Activated CD4-positive, alpha-beta memory T cell treated with anti-CD3 and anti-CD28 coated beads, Interleukin-2, amount 10 ng/mL, durations not matched to agents 7 days and 5 days (primary cell): ENCODE data around the gene PSEN1. TPM values are rescaled to one million over a fixed set of nuclear protein-coding genes. Genes with fewer than 3 reads are reported as not detected.

ENCODE experiments used
- CTCF ChIA-PET: fragments of 350-600 bp; sonication (Branson Sonifier 250); formaldehyde crosslinking; loops from one replicate; lab custom pipeline; 2021; ENCODE audit warnings: antibody characterized with exemption, inconsistent platforms; lab: Charles Lee
- POLR2A ChIA-PET: fragments of 350-600 bp; sonication (Branson Sonifier 250); formaldehyde crosslinking; loops from one replicate; lab custom pipeline; 2021; ENCODE audit warnings: antibody characterized with exemption; lab: Charles Lee
- DNase-seq: peaks from one replicate; pipeline ENCODE4 v3.0.0-alpha.2; 2020
- H3K27ac Mint-ChIP-seq: one replicate; pipeline ENCODE4 v1.8.0; 2021; ENCODE audit warnings: mild to moderate bottlenecking, mixed read lengths
- H3K27me3 Mint-ChIP-seq: one replicate; pipeline ENCODE4 v1.8.0; 2021; ENCODE audit warnings: mixed read lengths
- H3K36me3 Mint-ChIP-seq: one replicate; pipeline ENCODE4 v1.8.0; 2021; ENCODE audit warnings: low read depth, mixed read lengths
- H3K4me1 Mint-ChIP-seq: one replicate; pipeline ENCODE4 v1.8.0; 2021; ENCODE audit warnings: mixed read lengths
- H3K4me3 Mint-ChIP-seq: one replicate; pipeline ENCODE4 v1.8.0; 2021; ENCODE audit warnings: mild to moderate bottlenecking, mixed read lengths
- H3K9me3 Mint-ChIP-seq: one replicate; pipeline ENCODE4 v1.8.0; 2021; ENCODE audit warnings: mixed read lengths
- total RNA-seq, 2 experiments: library from RNA; stranded (reverse); gene quantifications; one replicate each; pipeline ENCODE4 v1.2.3, GENCODE V29; 2021

The PSEN1 gene
- total RNA-seq, 2 experiments from 2014 or later: 41.8 to 44.5 TPM

GRCh38 chr14:73136085-73136386 lies 271 bp upstream of the PSEN1 start:
- peaks cover 5% of the 10 kb centered on the region for H3K9me3 Mint-ChIP-seq
- H3K36me3 Mint-ChIP-seq: peaks cover 30% of the 10 kb centered on the region
- POLR2A ChIA-PET: interaction anchor here (0.7 to 3.6 kb wide), 11 partner anchors 10 to 355 kb away, joined by 3 to 36 read pairs (median 4); partner anchors contain the start of genes NUMB, RBM25 and RIOX1
- no peak for DNase-seq
- H3K27ac Mint-ChIP-seq: peak overlapping the region; percentile 97
- CTCF ChIA-PET: interaction anchor here (0.6 to 1.5 kb wide), 3 partner anchors 37 to 253 kb away, joined by 3 to 5 read pairs (median 3); no protein-coding TSS in a partner anchor
- no peaks in the 10 kb centered on the region for H3K27me3 Mint-ChIP-seq
- H3K4me3 Mint-ChIP-seq: peak overlapping the region; percentile 85
- H3K4me1 Mint-ChIP-seq: peaks cover 30% of the 10 kb centered on the region

GRCh38 chr14:73140811-73141323 lies 4.6 kb downstream of the PSEN1 start:
- no peak overlapping the region for H3K27ac Mint-ChIP-seq
- ChIA-PET CTCF (no interaction called here), POLR2A (no interaction called here)
- H3K9me3 Mint-ChIP-seq: no peaks in the 10 kb centered on the region
- H3K27me3 Mint-ChIP-seq: no peaks in the 10 kb centered on the region
- H3K4me1 Mint-ChIP-seq: peaks cover 44% of the 10 kb centered on the region
- DNase-seq: no peak
- H3K4me3 Mint-ChIP-seq: no peak overlapping the region
- peaks cover 27% of the 10 kb centered on the region for H3K36me3 Mint-ChIP-seq

- Mint-ChIP-seq H3K4me3 (no peak overlapping the region), H3K9me3 (no peaks in the 10 kb centered on the region), H3K4me1 (peaks cover 36% of the 10 kb centered on the region), H3K27ac (peak overlapping the region; percentile 59), H3K27me3 (no peaks in the 10 kb centered on the region), H3K36me3 (peaks cover 23% of the 10 kb centered on the region)
- ChIA-PET POLR2A (no interaction called here), CTCF (interaction anchor here (0.6 kb wide), 1 partner anchor 359 kb away, joined by 3 read pairs; no protein-coding TSS in a partner anchor)
- no peak for DNase-seq
These were observed 5.9 kb downstream of the PSEN1 start for GRCh38 chr14:73142216-73142615.

GRCh38 chr14:73143003-73143402 lies 6.7 kb downstream of the PSEN1 start:
- no peaks in the 10 kb centered on the region for H3K9me3 Mint-ChIP-seq
- peaks cover 22% of the 10 kb centered on the region for H3K36me3 Mint-ChIP-seq
- DNase-seq: no peak
- CTCF ChIA-PET: no interaction called here
- POLR2A ChIA-PET: no interaction called here
- H3K4me1 Mint-ChIP-seq: peaks cover 30% of the 10 kb centered on the region
- no peak overlapping the region for H3K4me3 Mint-ChIP-seq
- no peak overlapping the region for H3K27ac Mint-ChIP-seq
- no peaks in the 10 kb centered on the region for H3K27me3 Mint-ChIP-seq

GRCh38 chr14:73143617-73144016 lies 7.3 kb downstream of the PSEN1 start:
- no peaks in the 10 kb centered on the region for H3K27me3 Mint-ChIP-seq
- H3K9me3 Mint-ChIP-seq: no peaks in the 10 kb centered on the region
- no peak overlapping the region for H3K27ac Mint-ChIP-seq
- ChIA-PET CTCF (interaction anchor here (0.7 kb wide), 1 partner anchor 60 kb away, joined by 4 read pairs; no protein-coding TSS in a partner anchor), POLR2A (no interaction called here)
- H3K4me3 Mint-ChIP-seq: no peak overlapping the region
- DNase-seq: no peak
- peaks cover 30% of the 10 kb centered on the region for H3K4me1 Mint-ChIP-seq
- peaks cover 24% of the 10 kb centered on the region for H3K36me3 Mint-ChIP-seq

GRCh38 chr14:73145371-73145770 lies 9.1 kb downstream of the PSEN1 start:
- ChIA-PET CTCF (no interaction called here), POLR2A (no interaction called here)
- Mint-ChIP-seq H3K27me3 (no peaks in the 10 kb centered on the region), H3K36me3 (peaks cover 38% of the 10 kb centered on the region), H3K4me1 (peaks cover 28% of the 10 kb centered on the region), H3K4me3 (no peak overlapping the region), H3K9me3 (no peaks in the 10 kb centered on the region), H3K27ac (no peak overlapping the region)
- DNase-seq: no peak

- POLR2A ChIA-PET: no interaction called here
- Mint-ChIP-seq H3K27me3 (no peaks in the 10 kb centered on the region), H3K9me3 (no peaks in the 10 kb centered on the region), H3K36me3 (peaks cover 30% of the 10 kb centered on the region), H3K27ac (no peak overlapping the region), H3K4me1 (peaks cover 21% of the 10 kb centered on the region), H3K4me3 (no peak overlapping the region)
- no peak for DNase-seq
- CTCF ChIA-PET: interaction anchor here (0.7 kb wide), 1 partner anchor 326 kb away, joined by 3 read pairs; no protein-coding TSS in a partner anchor
These were observed 9.8 kb downstream of the PSEN1 start for GRCh38 chr14:73146111-73146510.

GRCh38 chr14:73149753-73150152 lies 13.4 kb downstream of the PSEN1 start:
- H3K27ac Mint-ChIP-seq: no peak overlapping the region
- no peaks in the 10 kb centered on the region for H3K9me3 Mint-ChIP-seq
- no peak for DNase-seq
- no peak overlapping the region for H3K4me3 Mint-ChIP-seq
- POLR2A ChIA-PET: interaction anchor here (1.0 kb wide), 1 partner anchor 13 kb away, joined by 3 read pairs; the partner anchor contains the start of gene PSEN1
- CTCF ChIA-PET: no interaction called here
- peaks cover 31% of the 10 kb centered on the region for H3K36me3 Mint-ChIP-seq
- H3K4me1 Mint-ChIP-seq: peaks cover 5% of the 10 kb centered on the region
- H3K27me3 Mint-ChIP-seq: no peaks in the 10 kb centered on the region

GRCh38 chr14:73153272-73153671 lies 17.0 kb downstream of the PSEN1 start:
- Mint-ChIP-seq H3K27me3 (no peaks in the 10 kb centered on the region), H3K4me1 (no peaks in the 10 kb centered on the region), H3K27ac (no peak overlapping the region), H3K36me3 (peaks cover 37% of the 10 kb centered on the region), H3K9me3 (no peaks in the 10 kb centered on the region), H3K4me3 (no peak overlapping the region)
- CTCF ChIA-PET: no interaction called here
- no peak for DNase-seq
- POLR2A ChIA-PET: no interaction called here

GRCh38 chr14:73162251-73162650 lies 25.9 kb downstream of the PSEN1 start:
- Mint-ChIP-seq H3K4me3 (no peak overlapping the region), H3K27ac (no peak overlapping the region), H3K27me3 (no peaks in the 10 kb centered on the region), H3K36me3 (peaks cover 58% of the 10 kb centered on the region), H3K9me3 (no peaks in the 10 kb centered on the region), H3K4me1 (peaks cover 2% of the 10 kb centered on the region)
- no peak for DNase-seq
- ChIA-PET POLR2A (interaction anchor here (0.6 kb wide), 1 partner anchor 15 kb away, joined by 3 read pairs; no protein-coding TSS in a partner anchor), CTCF (no interaction called here)

GRCh38 chr14:73166399-73166798 lies 30.1 kb downstream of the PSEN1 start:
- Mint-ChIP-seq H3K9me3 (no peaks in the 10 kb centered on the region), H3K27ac (no peak overlapping the region), H3K4me1 (no peaks in the 10 kb centered on the region), H3K36me3 (peaks cover 50% of the 10 kb centered on the region), H3K27me3 (no peaks in the 10 kb centered on the region), H3K4me3 (no peak overlapping the region)
- ChIA-PET POLR2A (interaction anchor here (1.0 to 1.6 kb wide), 2 partner anchors 30 to 56 kb away, joined by 4 read pairs; partner anchors contain the start of gene PSEN1), CTCF (no interaction called here)
- DNase-seq: no peak

- Mint-ChIP-seq H3K4me1 (no peaks in the 10 kb centered on the region), H3K4me3 (no peak overlapping the region), H3K9me3 (no peaks in the 10 kb centered on the region), H3K27me3 (no peaks in the 10 kb centered on the region), H3K36me3 (peaks cover 49% of the 10 kb centered on the region), H3K27ac (no peak overlapping the region)
- DNase-seq: no peak
- CTCF ChIA-PET: interaction anchor here (0.7 to 0.8 kb wide), 2 partner anchors 304 to 453 kb away, joined by 3 to 7 read pairs; no protein-coding TSS in a partner anchor
- POLR2A ChIA-PET: interaction anchor here (1.6 kb wide), 1 partner anchor 55 kb away, joined by 4 read pairs; no protein-coding TSS in a partner anchor
These were observed 31.4 kb downstream of the PSEN1 start for GRCh38 chr14:73167727-73168126.

GRCh38 chr14:73168274-73168673 lies 32.0 kb downstream of the PSEN1 start:
- no peak for DNase-seq
- H3K4me1 Mint-ChIP-seq: no peaks in the 10 kb centered on the region
- ChIA-PET POLR2A (interaction anchor here (1.6 kb wide), 1 partner anchor 54 kb away, joined by 4 read pairs; no protein-coding TSS in a partner anchor), CTCF (interaction anchor here (0.6 to 0.9 kb wide), 3 partner anchors 127 to 403 kb away, joined by 3 to 7 read pairs (median 4); no protein-coding TSS in a partner anchor)
- no peak overlapping the region for H3K27ac Mint-ChIP-seq
- no peaks in the 10 kb centered on the region for H3K9me3 Mint-ChIP-seq
- H3K36me3 Mint-ChIP-seq: peaks cover 50% of the 10 kb centered on the region
- H3K4me3 Mint-ChIP-seq: no peak overlapping the region
- H3K27me3 Mint-ChIP-seq: no peaks in the 10 kb centered on the region
